ENCODE data around the gene TECRL. TPM values are rescaled to one million over a fixed set of nuclear protein-coding genes. Genes with fewer than 3 reads are reported as not detected.

TECRL gene
- not detected in 2 replicates for total RNA-seq

- no peak for DNase-seq (ENCODE audit: low read depth in 2 of 2)
Measured at GRCh38 chr4:64409300-64409699, at the start of gene TECRL. Gene TECRL, minus strand, starts transcription at chr4:64409450. Its CDS starts 99 bp downstream, at chr4:64409351.

- DNase-seq (ENCODE audit: low read depth in 2 of 2): no peak
Measured at GRCh38 chr4:64432674-64433073, 23.4 kb upstream of the TECRL start.

- DNase-seq (ENCODE audit: low read depth in 2 of 2): no peak
Measured at GRCh38 chr4:64430933-64431332, 21.7 kb upstream of the TECRL start.

GRCh38 chr4:64417974-64418373 is 8.7 kb upstream of the TECRL start:
- no peak for DNase-seq (ENCODE audit: low read depth in 2 of 2)

GRCh38 chr4:64407000-64407399 is 2.2 kb downstream of the TECRL start:
- no peak for DNase-seq (ENCODE audit: low read depth in 2 of 2)

GRCh38 chr4:64405761-64406160 is 3.5 kb downstream of the TECRL start:
- no peak for DNase-seq (ENCODE audit: low read depth in 2 of 2)

- no peak for DNase-seq (ENCODE audit: low read depth in 2 of 2)
Measured at GRCh38 chr4:64402684-64403083, 6.6 kb downstream of the TECRL start.

- DNase-seq (ENCODE audit: low read depth in 2 of 2): no peak
Measured at GRCh38 chr4:64399313-64400109, 9.7 kb downstream of the TECRL start.

GRCh38 chr4:64394469-64394868 is 14.8 kb downstream of the TECRL start:
- no peak for DNase-seq (ENCODE audit: low read depth in 2 of 2)

GRCh38 chr4:64388252-64388651 is 21.0 kb downstream of the TECRL start:
- DNase-seq (ENCODE audit: low read depth in 2 of 2): no peak

GRCh38 chr4:64385220-64385619 is 24.0 kb downstream of the TECRL start:
- DNase-seq (ENCODE audit: low read depth in 2 of 2): no peak

- no peak for DNase-seq (ENCODE audit: low read depth in 2 of 2)
Measured at GRCh38 chr4:64384237-64385203, 24.7 kb downstream of the TECRL start.

- no peak for DNase-seq (ENCODE audit: low read depth in 2 of 2)
Measured at GRCh38 chr4:64368741-64369140, 40.5 kb downstream of the TECRL start.

GRCh38 chr4:64361399-64361740 is 47.9 kb downstream of the TECRL start:
- DNase-seq (ENCODE audit: low read depth in 2 of 2): no peak

GRCh38 chr4:64360664-64361398 is 48.4 kb downstream of the TECRL start:
- no peak for DNase-seq (ENCODE audit: low read depth in 2 of 2)

- no peak for DNase-seq (ENCODE audit: low read depth in 2 of 2)
Measured at GRCh38 chr4:64359489-64359888, 49.8 kb downstream of the TECRL start.

GRCh38 chr4:64353904-64354303 is 55.3 kb downstream of the TECRL start:
- no peak for DNase-seq (ENCODE audit: low read depth in 2 of 2)

- DNase-seq (ENCODE audit: low read depth in 2 of 2): no peak
Measured at GRCh38 chr4:64341711-64342110, 67.5 kb downstream of the TECRL start.

GRCh38 chr4:64340218-64341110 is 68.8 kb downstream of the TECRL start:
- no peak for DNase-seq (ENCODE audit: low read depth in 2 of 2)

- no peak for DNase-seq (ENCODE audit: low read depth in 2 of 2)
Measured at GRCh38 chr4:64334964-64335363, 74.3 kb downstream of the TECRL start.

GRCh38 chr4:64330143-64330542 is 79.1 kb downstream of the TECRL start:
- DNase-seq (ENCODE audit: low read depth in 2 of 2): no peak
